HG03575 (cell line): Measurements from ENCODE around the gene OR8D4.
"Not testable (repeated sequence)": the region's sequence is repeated elsewhere in the genome, so short reads cannot be mapped to it uniquely, and the experiment has no call there.

Experiments
- ATAC-seq: cut with Tn5 transposase; IDR thresholded peaks from one replicate; pipeline ENCODE4 v1.9.1; 2021; ENCODE audit not compliant: unreplicated experiment, insufficient number of reproducible peaks, low FRiP score; ENCODE audit errors: extremely low read depth

OR8D4 gene

DNA sequence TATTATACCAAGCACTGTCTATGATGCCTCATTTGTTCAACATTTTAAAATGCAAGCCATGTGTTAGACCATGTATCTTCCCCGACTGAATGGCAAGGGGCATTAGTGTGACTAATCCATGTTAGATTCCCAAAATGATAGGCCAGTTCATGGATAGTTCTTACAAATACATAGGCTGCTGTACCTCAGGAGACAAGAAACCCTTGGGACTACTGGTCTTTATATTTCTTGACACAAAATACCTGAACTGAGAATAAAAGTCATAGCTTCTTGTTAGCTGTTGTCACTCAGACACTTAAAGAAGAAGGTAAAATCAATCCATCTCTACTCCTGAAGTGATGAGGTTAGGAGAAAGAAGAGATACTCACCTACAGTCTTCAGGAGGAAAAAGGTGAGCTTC lies at the start of gene OR8D4:
TSS of gene OR8D4 (plus strand) at position 301 of the 400 bp plus-strand sequence. CDS start 4,265 bp downstream, outside the sequence.
- no peak for ATAC-seq

DNA sequence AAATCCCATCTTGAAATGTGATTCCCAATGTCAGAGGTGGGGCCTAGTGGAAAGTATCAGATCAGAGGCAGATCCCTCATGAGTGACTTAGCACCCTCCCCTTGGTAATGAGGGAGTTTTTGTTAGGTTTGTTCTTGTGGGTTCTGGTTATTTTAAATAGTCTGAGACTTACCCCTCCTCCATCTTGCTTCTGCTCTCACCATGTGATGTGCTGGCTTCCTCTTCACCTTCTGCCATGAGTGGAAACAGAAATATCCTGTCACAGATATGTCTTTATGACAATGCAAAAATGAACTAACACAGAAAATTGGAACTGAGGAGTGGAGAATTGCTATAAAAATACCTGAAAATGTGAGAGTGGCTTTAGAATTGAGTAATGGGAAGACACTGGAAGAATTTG lies 49.6 kb upstream of the OR8D4 start:
- no peak for ATAC-seq

DNA sequence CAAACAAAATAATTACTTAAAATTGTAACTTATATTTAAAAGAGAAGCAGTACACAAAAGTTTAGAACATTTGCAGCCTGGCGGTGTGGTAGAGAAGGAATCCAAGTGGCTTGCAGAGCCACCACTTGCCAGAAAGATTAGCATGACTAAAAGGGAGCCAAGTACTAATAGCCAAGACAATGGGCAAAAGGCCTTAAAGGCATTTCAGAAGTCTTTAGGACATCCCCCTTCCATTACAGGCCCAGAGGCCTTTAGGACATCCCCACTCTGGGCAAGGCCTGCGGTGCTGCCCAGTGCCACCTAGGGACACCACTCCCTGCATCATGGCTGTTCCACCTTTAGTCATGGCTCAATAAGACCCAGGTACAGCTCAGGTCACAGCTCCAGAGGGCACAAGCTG lies 48.9 kb upstream of the OR8D4 start:
- ATAC-seq: no peak

DNA sequence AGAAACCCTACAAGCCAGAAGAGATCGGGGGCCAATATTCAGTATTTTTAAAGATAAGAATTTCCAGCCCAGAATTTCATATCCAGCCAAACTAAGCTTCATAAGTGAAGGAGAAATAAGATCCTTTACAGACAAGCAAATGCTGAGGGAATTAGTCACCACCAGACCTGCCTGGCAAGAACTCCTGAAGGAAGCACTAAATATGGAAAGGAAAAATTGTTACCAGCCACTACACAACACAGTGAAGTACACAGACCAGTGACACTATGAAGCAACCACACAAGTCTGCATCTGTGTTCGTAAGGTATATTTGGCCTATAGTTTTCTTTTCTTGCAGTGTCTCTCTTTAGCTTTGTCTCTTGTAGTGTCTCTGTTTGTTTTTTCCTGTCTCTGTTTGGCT lies 45.5 kb upstream of the OR8D4 start:
- no peak for ATAC-seq

DNA sequence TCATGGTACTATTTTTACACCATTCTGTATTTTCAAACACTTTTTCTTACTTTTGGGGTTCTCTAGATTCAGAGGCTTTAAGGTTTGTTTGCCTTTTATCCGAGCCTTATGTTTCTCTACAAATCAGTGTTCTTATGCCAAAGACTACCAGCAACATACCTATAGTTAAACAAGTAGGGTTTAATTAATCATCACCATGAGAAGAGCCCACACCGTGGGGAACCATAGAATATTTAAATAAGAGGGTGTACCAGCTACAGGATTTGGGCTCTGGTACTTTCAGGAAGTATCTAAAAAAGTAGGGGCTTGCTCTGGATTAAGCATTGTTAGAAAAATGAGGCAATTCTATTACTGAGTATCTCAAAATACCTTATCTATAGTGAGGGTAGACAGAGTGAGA lies 42.2 kb upstream of the OR8D4 start:
- ATAC-seq: no peak

DNA sequence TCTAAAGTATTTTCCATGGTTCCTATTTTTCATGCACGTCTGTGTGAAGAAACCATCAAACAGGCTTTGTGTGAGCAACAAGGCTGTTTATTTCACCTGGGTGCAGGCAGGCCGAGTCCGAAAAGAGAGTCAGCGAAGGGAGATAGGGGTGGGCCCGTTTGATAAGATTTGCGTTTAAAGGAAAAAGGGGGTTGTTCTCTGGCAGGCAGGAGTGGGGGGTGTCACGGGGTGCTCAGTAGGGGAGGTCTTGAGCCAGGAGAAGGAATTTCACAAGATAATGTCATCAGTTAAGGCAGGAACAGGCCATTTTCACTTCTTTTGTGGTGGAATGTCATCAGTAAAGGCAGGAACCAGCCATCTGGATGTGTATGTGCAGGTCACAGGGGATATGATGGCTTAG lies 36.7 kb upstream of the OR8D4 start:
- ATAC-seq: not testable (repeated sequence)

DNA sequence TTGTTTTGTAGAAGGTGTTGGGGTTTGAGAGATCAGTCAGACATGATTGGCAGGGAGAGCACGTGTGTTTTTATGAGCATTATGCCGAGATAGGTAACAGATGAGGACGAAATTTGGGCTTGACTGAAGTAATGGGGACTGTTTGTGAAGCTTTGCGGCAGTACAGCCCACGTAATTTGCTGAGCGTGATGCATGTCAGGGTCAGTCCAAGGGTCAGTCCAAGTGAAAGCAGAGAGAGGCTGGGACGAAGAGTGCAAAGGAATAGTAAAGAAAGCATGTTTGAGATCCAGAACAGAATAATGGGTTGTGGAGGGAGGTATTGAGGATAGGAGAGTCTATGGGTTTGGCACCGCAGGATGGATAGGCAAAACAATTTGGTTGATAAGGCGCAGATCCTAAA lies 34.2 kb upstream of the OR8D4 start:
- not testable (repeated sequence) for ATAC-seq

DNA sequence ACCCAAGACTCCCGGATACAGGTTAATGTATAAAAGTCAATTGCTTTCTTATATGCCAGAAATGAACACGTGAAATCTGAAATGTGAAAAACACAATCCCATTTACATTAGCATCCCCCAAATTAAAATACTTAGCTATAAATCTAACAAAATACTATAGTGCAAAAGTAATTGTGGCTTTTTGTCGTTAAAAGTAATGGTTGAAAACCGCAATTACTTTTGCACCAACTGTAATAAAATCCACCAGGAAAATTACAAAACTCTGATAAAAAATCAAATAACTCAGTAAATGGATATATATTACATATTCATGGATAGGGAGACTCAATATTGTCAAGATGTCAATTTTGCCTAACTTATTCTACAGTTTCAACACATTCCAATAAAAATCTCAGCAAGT lies 21.1 kb upstream of the OR8D4 start:
- ATAC-seq: no peak

DNA sequence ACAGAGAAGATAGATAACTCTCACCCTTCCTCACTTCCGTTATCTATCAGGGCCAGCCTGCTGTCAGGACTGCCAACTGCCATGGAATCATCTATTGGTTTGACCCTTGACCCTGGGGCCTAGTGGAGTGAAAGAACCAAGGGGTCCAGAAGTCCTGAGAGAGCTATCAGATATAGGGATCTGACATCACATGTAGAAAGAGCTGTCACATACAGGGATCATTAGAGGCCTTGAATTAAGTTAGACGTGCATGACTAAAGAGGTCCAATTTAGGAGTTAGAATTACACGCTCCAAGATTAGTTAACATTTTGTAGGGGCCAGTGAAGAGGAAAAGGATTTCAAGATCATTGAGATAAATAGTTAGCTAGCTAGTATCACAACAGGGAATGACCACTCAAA lies 16.4 kb upstream of the OR8D4 start, which contains the start of gene TMEM225:
TSS of gene TMEM225 (minus strand) at position 101 of the 400 bp plus-strand sequence. CDS start 245 bp downstream, outside the sequence.
- ATAC-seq: no peak

DNA sequence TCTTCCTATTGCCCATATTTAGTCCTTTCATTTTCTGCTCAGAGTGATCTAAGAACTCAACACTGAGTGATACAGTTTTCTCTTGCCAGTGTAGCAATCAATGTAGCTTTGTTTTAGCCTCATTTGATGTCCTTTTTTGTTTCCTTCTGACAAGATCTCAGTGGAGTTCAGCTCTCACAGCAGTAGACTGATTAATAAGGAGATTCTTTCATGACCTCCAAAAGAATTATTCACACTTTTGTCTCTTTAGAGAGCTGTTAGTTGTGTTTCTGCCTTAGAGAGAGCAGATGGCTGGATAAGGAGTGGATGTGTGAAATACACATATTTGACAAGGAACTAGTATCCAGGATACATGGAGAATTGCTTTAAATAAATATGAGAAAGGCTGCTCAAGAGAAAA lies 9.9 kb upstream of the OR8D4 start:
- no peak for ATAC-seq

DNA sequence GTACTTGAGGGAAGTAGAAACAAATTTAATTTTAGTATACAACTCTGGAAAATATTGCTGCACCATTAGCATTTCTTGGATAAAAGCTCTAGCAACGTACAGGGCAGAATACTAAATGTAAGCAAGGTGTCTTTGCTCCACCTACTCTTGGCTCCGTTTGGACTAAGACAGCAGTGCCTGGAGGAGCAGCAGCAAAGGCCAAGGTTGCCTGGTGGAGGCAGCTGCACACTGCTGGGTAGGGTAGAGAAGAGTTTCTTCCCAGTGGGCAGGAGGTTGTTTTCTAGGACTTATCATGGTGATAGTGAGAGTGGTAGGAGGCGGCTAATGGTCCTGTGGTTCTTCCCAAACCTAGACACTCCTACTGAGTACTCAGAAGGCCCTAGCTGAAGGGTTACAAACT lies 2.2 kb upstream of the OR8D4 start:
- no peak for ATAC-seq

DNA sequence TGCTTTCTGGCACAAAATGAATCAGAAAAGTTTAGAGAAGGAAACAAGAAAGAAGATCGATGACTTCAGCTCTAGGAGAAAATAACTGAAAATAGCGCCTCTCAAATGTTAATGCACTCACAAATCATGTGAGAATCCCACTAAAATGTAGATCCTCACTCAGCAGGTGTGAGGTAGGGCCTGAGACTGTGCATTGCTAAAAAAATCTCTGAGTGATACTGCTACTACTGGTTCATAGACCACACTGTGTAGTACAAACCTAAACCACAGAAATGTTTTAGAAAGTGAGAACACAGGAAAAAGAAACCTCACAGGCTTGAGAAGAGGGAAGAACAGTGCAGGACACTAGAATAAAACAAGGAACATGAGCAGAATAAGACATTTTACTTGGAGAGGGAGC lies 2.0 kb downstream of the OR8D4 start:
- ATAC-seq: peak; percentile 85

DNA sequence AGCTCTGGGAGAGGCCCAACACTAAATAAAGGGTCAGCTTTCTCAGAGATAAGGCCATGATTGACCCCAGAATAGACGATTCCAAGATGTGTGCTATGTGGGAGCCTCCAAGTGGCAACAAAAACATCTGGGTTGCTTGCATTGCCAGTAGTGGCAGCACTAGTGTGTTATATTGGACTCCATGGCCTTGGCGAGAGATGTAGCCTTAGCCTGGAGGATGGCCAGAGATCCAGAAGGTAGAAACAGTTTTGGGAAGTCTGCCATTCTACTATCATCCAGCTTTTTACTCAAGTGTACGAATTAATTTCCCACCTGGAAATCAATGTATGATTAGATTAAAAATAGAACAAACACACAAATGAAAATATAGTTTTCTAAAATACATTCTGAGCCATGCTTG lies 3.0 kb downstream of the OR8D4 start:
- no peak for ATAC-seq

DNA sequence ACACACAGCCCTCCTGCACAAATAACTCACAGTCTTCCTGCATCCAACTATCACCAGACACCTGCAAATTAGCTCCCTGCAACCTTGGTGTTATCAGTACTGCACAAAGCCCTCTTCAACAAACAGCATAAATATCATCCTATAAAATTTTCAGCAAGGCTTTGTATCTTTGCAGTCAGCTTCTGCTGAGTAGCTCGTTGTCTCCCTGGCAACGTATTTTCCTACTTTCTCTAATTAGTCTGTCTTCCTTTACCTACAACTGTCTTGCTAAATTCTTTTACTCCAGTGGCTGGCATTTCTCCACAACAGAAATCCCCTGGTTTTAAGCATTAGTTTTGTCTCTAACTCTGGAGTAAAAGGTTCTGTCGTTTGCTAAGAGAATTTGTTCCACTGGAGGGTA lies 3.9 kb downstream of the OR8D4 start:
- no peak for ATAC-seq

DNA sequence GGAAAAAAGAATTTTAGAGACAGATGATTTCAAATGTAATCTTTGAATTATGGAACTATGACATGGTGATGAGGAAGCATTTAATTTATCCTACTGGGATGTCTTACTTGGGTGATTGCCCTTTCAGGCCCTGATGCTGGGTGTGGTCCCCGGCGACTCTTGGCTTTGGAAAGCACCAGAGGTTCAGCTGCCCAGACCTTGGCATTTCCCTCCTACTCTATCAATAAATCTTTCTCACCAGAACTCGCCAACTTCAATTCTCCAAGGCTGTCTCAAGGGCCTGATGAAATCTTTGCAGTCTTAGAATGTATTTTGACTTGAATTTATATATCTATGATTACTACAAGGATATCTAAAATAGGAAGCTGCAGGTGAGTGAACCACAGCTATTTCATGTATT lies 19.0 kb downstream of the OR8D4 start:
- no peak for ATAC-seq

DNA sequence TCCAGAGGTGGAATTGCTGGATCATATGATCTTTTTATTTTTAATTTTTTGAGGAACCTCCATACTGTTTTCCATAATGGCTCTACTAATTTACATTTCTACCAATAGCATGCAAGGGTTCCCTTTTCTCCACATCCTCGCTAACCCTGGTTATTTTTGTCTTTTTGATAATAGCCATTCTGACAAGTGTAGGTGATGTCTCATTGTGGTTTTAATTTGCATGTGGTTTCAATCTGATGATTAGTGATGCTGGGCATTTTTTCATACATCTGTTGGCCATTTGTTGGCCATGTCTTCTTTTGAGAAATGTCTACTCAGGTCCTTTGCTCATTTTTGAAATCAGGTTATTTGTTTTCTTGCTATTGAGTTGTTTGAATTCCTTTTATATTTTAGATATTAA lies 22.1 kb downstream of the OR8D4 start:
- no peak for ATAC-seq

DNA sequence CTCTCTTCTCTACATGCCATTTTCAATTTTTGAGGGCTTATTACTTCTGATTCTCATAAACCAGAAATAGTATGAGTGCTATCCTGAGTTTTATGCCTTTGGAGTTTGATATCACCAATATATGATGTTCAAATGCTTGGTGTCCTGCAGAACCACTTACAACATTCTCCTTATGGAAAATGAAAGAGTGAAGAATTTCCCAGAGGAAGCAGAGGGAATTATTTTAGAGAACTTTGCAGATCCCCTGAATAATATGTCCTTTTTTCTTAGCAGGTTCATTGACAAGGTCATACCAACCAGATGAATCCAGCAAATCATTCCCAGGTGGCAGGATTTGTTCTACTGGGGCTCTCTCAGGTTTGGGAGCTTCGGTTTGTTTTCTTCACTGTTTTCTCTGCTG lies 37.4 kb downstream of the OR8D4 start, which contains the start of gene OR4D5:
TSS of gene OR4D5 (plus strand) at position 301 of the 400 bp plus-strand sequence. CDS start at position 301, 0 bp downstream.
- no peak for ATAC-seq

DNA sequence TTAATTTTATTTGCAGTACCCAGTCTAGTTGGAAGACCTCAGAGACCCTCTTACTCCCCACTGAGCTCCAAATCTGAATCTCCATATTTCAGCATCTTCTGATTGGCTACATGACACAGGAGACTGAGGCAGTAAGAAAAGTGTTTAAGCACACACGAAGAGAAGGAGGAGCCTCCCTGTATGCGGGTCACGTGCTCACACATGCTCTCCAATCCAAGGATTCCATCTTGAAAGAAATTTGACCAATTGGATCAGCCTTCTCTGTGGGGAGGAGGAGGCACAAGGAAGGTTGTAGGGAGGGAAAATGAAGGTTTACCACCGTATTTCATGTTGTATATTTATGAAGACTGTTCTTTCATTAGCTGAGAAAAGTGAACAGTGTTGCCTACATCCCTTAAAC lies 40.4 kb downstream of the OR8D4 start:
- ATAC-seq: no peak

DNA sequence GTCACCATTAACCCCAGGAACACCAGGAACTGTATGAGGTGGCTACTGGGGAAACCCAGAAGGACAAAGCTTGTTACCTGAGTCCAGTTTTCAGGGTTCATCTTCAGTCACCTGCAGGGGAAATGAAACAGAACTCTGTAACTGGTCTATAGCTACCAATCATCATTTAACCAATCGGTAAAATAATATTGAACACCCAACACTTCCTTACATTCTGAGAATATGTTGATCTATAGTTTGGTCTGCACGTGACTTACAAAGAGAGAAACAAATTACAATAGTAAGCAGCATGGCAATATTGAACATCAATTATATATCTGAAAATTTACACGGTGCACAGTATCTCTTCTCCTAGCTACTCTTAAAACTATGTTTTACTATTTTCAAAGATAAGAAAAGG lies 41.8 kb downstream of the OR8D4 start, which contains the start of gene OR6T1:
TSS of gene OR6T1 (minus strand) at position 101 of the 400 bp plus-strand sequence. CDS start at position 101, 0 bp downstream.
- no peak for ATAC-seq

DNA sequence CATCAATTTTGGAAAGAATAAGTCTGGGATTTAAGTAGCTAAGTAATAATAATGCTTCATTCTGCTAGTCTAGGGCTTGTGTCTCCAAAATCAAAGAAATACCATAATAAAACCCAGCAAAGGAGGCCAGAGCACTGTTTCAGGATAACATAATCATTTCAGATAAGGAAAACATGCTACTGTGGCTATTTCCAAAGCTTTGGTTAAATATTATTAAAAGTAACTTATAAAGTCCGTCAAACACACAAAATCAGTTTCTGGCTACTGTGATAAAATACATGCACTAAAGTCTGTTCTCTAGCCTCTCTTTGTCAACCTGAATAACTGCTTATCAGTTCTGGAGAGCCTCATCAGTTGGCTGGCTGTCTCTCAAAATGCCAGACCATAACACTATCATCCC lies 43.2 kb downstream of the OR8D4 start:
- no peak for ATAC-seq

DNA sequence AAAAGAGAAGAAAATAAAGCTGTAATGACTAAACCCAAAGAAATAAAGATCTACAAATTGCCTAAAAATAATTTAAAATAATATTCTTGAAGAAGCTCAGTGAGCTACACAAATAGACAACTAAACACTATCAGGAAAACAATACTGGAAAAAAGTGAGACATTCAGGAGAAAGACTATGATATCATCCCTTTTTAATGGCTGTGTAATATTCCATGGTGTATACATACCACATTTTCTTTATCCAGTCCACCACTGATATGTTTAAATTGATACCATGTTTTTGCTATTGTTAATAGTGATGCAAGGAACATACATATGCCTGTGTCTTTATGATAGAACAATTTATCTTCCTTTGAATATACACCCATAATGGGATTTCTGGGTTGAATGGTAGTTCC lies 54.8 kb downstream of the OR8D4 start:
- ATAC-seq: no peak
